Measurements from ENCODE around the gene BOLL. TPM values are rescaled to one million over a fixed set of nuclear protein-coding genes. Genes with fewer than 3 reads are reported as not detected.
"Not testable (repeated sequence)": the region's sequence is repeated elsewhere in the genome, so short reads cannot be mapped to it uniquely, and the experiment has no call there.

BOLL gene
- not detected for total RNA-seq
- polyA plus RNA-seq: not detected
- long read RNA-seq, donor 1: 0 reads
- long read RNA-seq, donor 2: 0 reads

GRCh38 chr2:197784956-197785941 lies at the start of gene BOLL:
Gene BOLL (minus strand): TSS chr2:197785319. CDS start chr2:197781850, 3,469 bp downstream.
- H3K27me3 ChIP-seq (ENCODE audit: control insufficient read depth in 1 of 2, insufficient read depth in 2 of 2, low read length in 1 of 2): no peaks in the 10 kb centered on the region
- ATAC-seq (ENCODE audit: low FRiP score): no peak
- peak within 1 kb of the TSS; percentile 31 to 40 for H3K4me3 ChIP-seq (ENCODE audit: low read length in 2 of 2)
- H3K36me3 ChIP-seq (ENCODE audit: control insufficient read depth in 1 of 2, insufficient read depth in 2 of 2, low read length in 1 of 2): no peaks in the 10 kb centered on the region
- intact Hi-C loops (cut with DNase I): no loop called here
- no peaks in the 10 kb centered on the region for H3K9me3 ChIP-seq (ENCODE audit: control insufficient read depth, low read length)
- DNase-seq: peak in 1 of 2 donors; percentile 74
- no peak within 1 kb of the TSS for H3K27ac ChIP-seq (ENCODE audit: low read depth in 1 of 2, low read length in 2 of 2)
- H3K4me1 ChIP-seq (ENCODE audit: control insufficient read depth in 1 of 2, insufficient read depth in 2 of 2, low read length in 2 of 2): no peaks in the 10 kb centered on the region
- WGBS, 2 donors: 82 to 91% methylated on average over 76 to 80 of the region's 80 CpGs

GRCh38 chr2:197834771-197835170 lies 49.7 kb upstream of the BOLL start:
- H3K9me3 ChIP-seq (ENCODE audit: control insufficient read depth, low read length); H3K36me3 ChIP-seq (ENCODE audit: control insufficient read depth in 1 of 2, insufficient read depth in 2 of 2, low read length in 1 of 2); H3K4me3 ChIP-seq (ENCODE audit: low read length in 2 of 2); H3K27ac ChIP-seq (ENCODE audit: low read depth in 1 of 2, low read length in 2 of 2); H3K27me3 ChIP-seq (ENCODE audit: control insufficient read depth in 1 of 2, insufficient read depth in 2 of 2, low read length in 1 of 2); H3K4me1 ChIP-seq (ENCODE audit: control insufficient read depth in 1 of 2, insufficient read depth in 2 of 2, low read length in 2 of 2); ATAC-seq (ENCODE audit: low FRiP score); DNase-seq; intact Hi-C loops (cut with DNase I): not testable (repeated sequence)
- WGBS, 2 donors: 96 to 98% methylated on average over 2 of the region's 2 CpGs

- no peak overlapping the region for H3K27ac ChIP-seq (ENCODE audit: low read depth in 1 of 2, low read length in 2 of 2)
- no peak overlapping the region for H3K4me3 ChIP-seq (ENCODE audit: low read length in 2 of 2)
- H3K4me1 ChIP-seq (ENCODE audit: control insufficient read depth in 1 of 2, insufficient read depth in 2 of 2, low read length in 2 of 2): no peaks in the 10 kb centered on the region
- DNase-seq (no peak), ATAC-seq (ENCODE audit: low FRiP score) (no peak)
- no peaks in the 10 kb centered on the region for H3K27me3 ChIP-seq (ENCODE audit: control insufficient read depth in 1 of 2, insufficient read depth in 2 of 2, low read length in 1 of 2)
- no peaks in the 10 kb centered on the region for H3K9me3 ChIP-seq (ENCODE audit: control insufficient read depth, low read length)
- WGBS, 2 donors: 67 to 79% methylated on average over 1 of the region's 1 CpG
- no peaks in the 10 kb centered on the region for H3K36me3 ChIP-seq (ENCODE audit: control insufficient read depth in 1 of 2, insufficient read depth in 2 of 2, low read length in 1 of 2)
- intact Hi-C loops (cut with DNase I): no loop called here
Observed at GRCh38 chr2:197828464-197829135, 43.5 kb upstream of the BOLL start.

GRCh38 chr2:197827618-197828017 lies 42.5 kb upstream of the BOLL start:
- DNase-seq (no peak), ATAC-seq (ENCODE audit: low FRiP score) (no peak)
- H3K36me3 ChIP-seq (ENCODE audit: control insufficient read depth in 1 of 2, insufficient read depth in 2 of 2, low read length in 1 of 2): no peaks in the 10 kb centered on the region
- no peaks in the 10 kb centered on the region for H3K9me3 ChIP-seq (ENCODE audit: control insufficient read depth, low read length)
- WGBS, 2 donors: 22 to 30% methylated on average over 2 of the region's 2 CpGs
- no peak overlapping the region for H3K27ac ChIP-seq (ENCODE audit: low read depth in 1 of 2, low read length in 2 of 2)
- intact Hi-C loops (cut with DNase I): no loop called here
- H3K4me3 ChIP-seq (ENCODE audit: low read length in 2 of 2): no peak overlapping the region
- H3K27me3 ChIP-seq (ENCODE audit: control insufficient read depth in 1 of 2, insufficient read depth in 2 of 2, low read length in 1 of 2): no peaks in the 10 kb centered on the region
- H3K4me1 ChIP-seq (ENCODE audit: control insufficient read depth in 1 of 2, insufficient read depth in 2 of 2, low read length in 2 of 2): peaks cover 0 to under 1% of the 10 kb centered on the region in 2 donors

- ATAC-seq (ENCODE audit: low FRiP score): no peak
Observed at GRCh38 chr2:197822333-197822732, 37.2 kb upstream of the BOLL start.

GRCh38 chr2:197821550-197822289 lies 36.6 kb upstream of the BOLL start:
- 79 to 80% methylated on average over 2 of the region's 2 CpGs for WGBS, 2 donors
- Histone ChIP-seq H3K27ac (ENCODE audit: low read depth in 1 of 2, low read length in 2 of 2) (no peak overlapping the region), H3K9me3 (ENCODE audit: control insufficient read depth, low read length) (no peaks in the 10 kb centered on the region), H3K36me3 (ENCODE audit: control insufficient read depth in 1 of 2, insufficient read depth in 2 of 2, low read length in 1 of 2) (no peaks in the 10 kb centered on the region), H3K27me3 (ENCODE audit: control insufficient read depth in 1 of 2, insufficient read depth in 2 of 2, low read length in 1 of 2) (no peaks in the 10 kb centered on the region), H3K4me3 (ENCODE audit: low read length in 2 of 2) (no peak overlapping the region), H3K4me1 (ENCODE audit: control insufficient read depth in 1 of 2, insufficient read depth in 2 of 2, low read length in 2 of 2) (peaks cover 1 to 4% of the 10 kb centered on the region in 2 donors)
- DNase-seq (no peak), ATAC-seq (ENCODE audit: low FRiP score) (no peak)
- intact Hi-C loops (cut with DNase I): no loop called here

More at GRCh38 chr2:197822333-197822732, 37.2 kb upstream of the BOLL start:
- H3K36me3 ChIP-seq (ENCODE audit: control insufficient read depth in 1 of 2, insufficient read depth in 2 of 2, low read length in 1 of 2): no peaks in the 10 kb centered on the region
- no peaks in the 10 kb centered on the region for H3K9me3 ChIP-seq (ENCODE audit: control insufficient read depth, low read length)
- no peak overlapping the region for H3K4me3 ChIP-seq (ENCODE audit: low read length in 2 of 2)
- no peak for DNase-seq
- H3K27ac ChIP-seq (ENCODE audit: low read depth in 1 of 2, low read length in 2 of 2): no peak overlapping the region
- H3K27me3 ChIP-seq (ENCODE audit: control insufficient read depth in 1 of 2, insufficient read depth in 2 of 2, low read length in 1 of 2): no peaks in the 10 kb centered on the region
- 21 to 44% methylated on average over 2 of the region's 2 CpGs for WGBS, 2 donors
- intact Hi-C loops (cut with DNase I): no loop called here
- H3K4me1 ChIP-seq (ENCODE audit: control insufficient read depth in 1 of 2, insufficient read depth in 2 of 2, low read length in 2 of 2): peaks cover 1 to 4% of the 10 kb centered on the region in 2 donors

- no peak overlapping the region for H3K4me3 ChIP-seq (ENCODE audit: low read length in 2 of 2)
- intact Hi-C loops (cut with DNase I): loop anchor here (10.0 kb wide), 2 partner anchors 60 to 90 kb away; no protein-coding TSS in a partner anchor
- peaks cover 1 to 6% of the 10 kb centered on the region in 2 donors for H3K4me1 ChIP-seq (ENCODE audit: control insufficient read depth in 1 of 2, insufficient read depth in 2 of 2, low read length in 2 of 2)
- no peaks in the 10 kb centered on the region for H3K27me3 ChIP-seq (ENCODE audit: control insufficient read depth in 1 of 2, insufficient read depth in 2 of 2, low read length in 1 of 2)
- H3K27ac ChIP-seq (ENCODE audit: low read depth in 1 of 2, low read length in 2 of 2): no peak overlapping the region
- H3K9me3 ChIP-seq (ENCODE audit: control insufficient read depth, low read length): no peaks in the 10 kb centered on the region
- DNase-seq (no peak), ATAC-seq (ENCODE audit: low FRiP score) (no peak)
- 55 to 59% methylated on average over 2 of the region's 2 CpGs for WGBS, 2 donors
- no peaks in the 10 kb centered on the region for H3K36me3 ChIP-seq (ENCODE audit: control insufficient read depth in 1 of 2, insufficient read depth in 2 of 2, low read length in 1 of 2)
Observed at GRCh38 chr2:197814526-197814925, 29.4 kb upstream of the BOLL start.

- Histone ChIP-seq H3K4me3 (ENCODE audit: low read length in 2 of 2) (no peak overlapping the region), H3K36me3 (ENCODE audit: control insufficient read depth in 1 of 2, insufficient read depth in 2 of 2, low read length in 1 of 2) (no peaks in the 10 kb centered on the region), H3K4me1 (ENCODE audit: control insufficient read depth in 1 of 2, insufficient read depth in 2 of 2, low read length in 2 of 2) (peaks cover 1 to 11% of the 10 kb centered on the region in 2 donors), H3K9me3 (ENCODE audit: control insufficient read depth, low read length) (no peaks in the 10 kb centered on the region), H3K27me3 (ENCODE audit: control insufficient read depth in 1 of 2, insufficient read depth in 2 of 2, low read length in 1 of 2) (no peaks in the 10 kb centered on the region), H3K27ac (ENCODE audit: low read depth in 1 of 2, low read length in 2 of 2) (no peak overlapping the region)
- no peak for ATAC-seq (ENCODE audit: low FRiP score)
- intact Hi-C loops (cut with DNase I): loop anchor here (10.0 kb wide), 2 partner anchors 62 to 92 kb away; no protein-coding TSS in a partner anchor
- WGBS, 2 donors: 70 to 75% methylated on average over 3 of the region's 3 CpGs
- DNase-seq: no peak
Observed at GRCh38 chr2:197813093-197813787, 28.1 kb upstream of the BOLL start.

Data from aorta (tissue), 5 donors.